HG02798 (cell line): ENCODE measurements around the gene RAB9A.
A peak's percentile ranks its signal among the peaks of the same experiment; 100 is the strongest.
"Not testable (repeated sequence)": the region's sequence is repeated elsewhere in the genome, so short reads cannot be mapped to it uniquely, and the experiment has no call there.

ENCODE experiments used
- ATAC-seq: cut with Tn5 transposase; IDR thresholded peaks from one replicate; pipeline ENCODE4 v1.9.1; 2021; ENCODE audit warnings: mild to moderate bottlenecking; ENCODE audit not compliant: unreplicated experiment, poor library complexity

Gene RAB9A, protein sequence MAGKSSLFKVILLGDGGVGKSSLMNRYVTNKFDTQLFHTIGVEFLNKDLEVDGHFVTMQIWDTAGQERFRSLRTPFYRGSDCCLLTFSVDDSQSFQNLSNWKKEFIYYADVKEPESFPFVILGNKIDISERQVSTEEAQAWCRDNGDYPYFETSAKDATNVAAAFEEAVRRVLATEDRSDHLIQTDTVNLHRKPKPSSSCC

DNA sequence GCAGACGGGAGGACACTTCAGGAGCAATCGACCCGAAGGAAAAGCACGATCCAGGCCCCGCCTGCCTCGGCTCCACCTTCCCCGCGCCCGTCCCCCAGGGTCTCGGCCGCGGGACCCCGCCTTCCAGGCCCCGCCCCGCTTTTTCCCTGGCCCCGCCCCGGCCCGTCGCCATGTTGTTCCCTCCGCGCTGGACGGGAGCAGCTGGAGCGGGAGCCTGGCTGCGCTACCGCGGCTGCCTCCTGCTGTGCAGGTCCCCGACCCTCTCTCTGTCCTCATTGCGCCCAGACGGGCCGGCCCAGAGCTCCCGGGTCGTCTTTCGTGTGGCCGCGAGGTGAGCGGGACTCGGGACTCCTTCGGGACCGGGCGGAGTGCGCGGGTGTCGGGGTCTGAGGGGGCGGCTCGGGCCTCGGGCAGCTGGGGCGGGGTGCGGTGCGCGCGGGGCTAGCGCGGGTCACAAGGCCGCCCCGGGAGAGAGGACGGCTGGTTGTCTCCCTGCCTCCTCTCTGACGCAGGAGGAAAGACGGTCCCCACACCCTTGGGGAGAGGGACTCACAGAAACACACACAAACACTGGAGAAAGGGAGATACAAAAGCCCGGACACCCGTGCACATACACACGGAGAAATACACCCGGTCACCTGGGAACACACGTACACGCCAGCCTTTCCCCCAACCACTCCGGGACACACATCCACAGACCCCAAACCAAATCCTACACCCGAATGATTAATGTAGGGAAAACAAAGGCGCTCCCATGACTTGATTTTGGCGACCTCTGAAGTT lies at the start of gene RAB9A:
TSS of gene RAB9A (plus strand) at position 171 of the 783 bp plus-strand sequence. CDS start 19,619 bp downstream, outside the sequence.
- peak; percentile 85 for ATAC-seq

DNA sequence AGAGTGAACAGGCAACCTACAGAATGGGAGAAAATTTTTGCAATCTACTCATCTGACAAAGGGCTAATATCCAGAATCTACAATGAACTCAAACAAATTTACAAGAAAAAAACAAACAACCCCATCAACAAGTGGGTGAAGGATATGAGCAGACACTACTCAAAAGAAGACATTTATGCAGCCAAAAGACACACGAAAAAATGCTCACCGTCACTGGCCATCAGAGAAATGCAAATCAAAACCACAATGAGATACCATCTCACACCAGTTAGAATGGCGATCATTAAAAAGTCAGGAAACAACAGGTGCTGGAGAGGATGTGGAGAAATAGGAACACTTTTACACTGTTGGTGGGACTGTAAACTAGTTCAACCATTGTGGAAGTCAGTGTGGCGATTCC lies 47.2 kb upstream of the RAB9A start:
- ATAC-seq: not testable (repeated sequence)

DNA sequence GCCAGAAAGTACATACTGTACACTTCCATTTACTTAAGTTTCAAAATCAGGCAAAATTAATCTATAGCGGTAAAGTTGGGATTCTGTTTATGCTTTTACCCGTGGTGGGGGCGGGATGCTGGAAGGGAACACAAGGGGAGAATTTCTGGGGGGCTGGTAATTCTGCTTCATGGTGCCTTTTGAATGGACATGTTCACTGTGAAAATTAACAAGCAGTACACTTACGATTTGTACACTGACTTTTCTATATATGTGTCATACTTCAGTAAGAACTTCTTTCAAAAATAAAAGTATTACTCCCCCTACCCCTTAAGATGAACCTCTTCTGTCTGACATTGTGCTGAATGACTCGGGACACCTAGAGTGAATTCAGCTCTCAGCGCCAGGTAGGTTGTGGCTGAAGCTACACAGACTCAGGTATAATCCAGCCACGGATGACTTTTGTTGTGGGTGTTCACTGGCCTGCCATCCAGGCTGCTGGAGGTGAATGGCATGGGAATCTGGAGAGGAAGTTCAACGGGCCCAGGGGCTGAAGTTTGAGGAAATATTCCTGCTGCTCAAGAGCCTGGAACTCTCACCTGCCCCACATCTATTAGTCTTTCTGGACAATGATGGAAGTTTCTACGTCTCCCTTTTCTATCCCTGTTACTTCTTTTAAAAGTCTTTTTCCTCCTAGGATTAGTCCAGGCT lies 43.3 kb upstream of the RAB9A start:
- ATAC-seq: no peak

DNA sequence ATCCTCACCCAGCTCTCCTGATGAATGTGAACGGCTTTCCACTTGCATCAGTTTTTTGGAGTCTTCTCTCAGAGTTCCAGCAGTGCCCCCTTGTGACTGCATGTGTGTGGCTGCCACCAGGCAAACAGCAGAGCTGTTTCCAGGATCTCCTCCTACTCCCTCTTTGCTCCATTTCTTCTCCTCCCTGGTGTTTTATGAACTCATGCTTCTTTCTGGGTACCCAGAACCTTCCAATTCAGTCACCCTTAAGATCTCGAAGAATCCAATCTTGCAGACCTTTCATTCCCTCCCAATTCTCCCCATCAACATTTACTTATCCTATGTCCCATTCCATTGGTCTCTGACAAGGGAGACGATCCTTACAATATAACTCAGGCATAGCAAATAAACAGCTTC lies 42.8 kb upstream of the RAB9A start:
- ATAC-seq: no peak

DNA sequence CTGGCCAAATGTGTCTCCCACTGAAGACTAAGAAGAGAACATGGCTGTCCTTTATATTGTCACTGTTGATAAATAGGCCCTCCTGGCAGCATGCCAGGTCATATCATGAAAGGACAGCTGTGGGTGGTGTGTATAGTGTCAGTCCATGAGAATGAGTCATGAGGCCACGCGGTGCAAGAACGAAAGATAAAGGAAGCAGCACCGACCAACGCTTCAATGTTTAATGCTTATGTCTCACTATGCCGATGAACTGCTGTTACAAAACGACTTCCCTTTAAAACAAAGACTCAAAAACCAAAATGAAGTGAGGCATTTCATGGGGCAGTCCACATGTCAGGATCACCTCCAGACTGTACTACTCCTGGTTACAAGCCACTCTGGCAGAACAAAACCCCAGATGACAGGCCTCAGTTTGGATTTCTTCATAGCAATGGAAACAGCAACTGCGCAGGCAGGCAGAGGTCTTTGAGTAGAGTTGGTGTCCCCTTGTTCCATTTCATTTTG lies 41.2 kb upstream of the RAB9A start:
- no peak for ATAC-seq

DNA sequence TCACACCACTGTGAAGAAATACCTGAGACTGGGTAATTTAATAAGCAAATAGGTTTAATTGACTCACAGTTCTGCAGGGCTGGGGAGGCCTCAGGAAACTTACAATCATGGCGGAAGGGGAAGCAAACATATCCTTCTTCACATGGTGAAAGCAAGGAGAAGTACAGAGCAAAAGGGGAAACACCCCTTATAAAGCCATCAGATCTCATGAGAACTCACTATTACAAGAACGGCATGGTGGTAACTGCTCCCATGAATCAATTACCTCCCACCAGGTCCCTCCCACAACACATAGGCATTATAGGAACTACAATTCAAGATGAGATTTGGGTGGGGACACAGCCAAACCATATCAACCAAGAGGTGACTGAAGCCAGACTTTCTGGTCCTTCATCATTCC lies 40.6 kb upstream of the RAB9A start:
- not testable (repeated sequence) for ATAC-seq

DNA sequence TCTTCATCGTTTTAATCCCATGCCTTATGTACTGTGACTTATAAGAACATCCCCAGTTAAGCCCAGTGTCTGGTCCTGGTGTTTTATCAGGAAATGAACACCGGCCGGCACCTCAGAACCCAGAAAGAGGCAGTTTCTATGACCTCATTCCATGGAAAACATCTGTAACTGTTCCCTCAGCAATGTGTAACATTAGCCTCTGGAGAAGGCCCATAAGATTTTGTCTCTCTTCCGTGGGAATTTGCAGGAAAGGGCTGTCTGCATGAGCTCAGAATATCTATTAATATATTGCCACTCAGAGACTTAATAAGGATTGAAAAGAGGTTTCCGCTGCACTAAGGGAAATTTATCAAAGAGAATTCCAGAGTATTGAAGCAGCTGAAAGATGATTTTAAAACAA lies 39.1 kb upstream of the RAB9A start:
- ATAC-seq: no peak

DNA sequence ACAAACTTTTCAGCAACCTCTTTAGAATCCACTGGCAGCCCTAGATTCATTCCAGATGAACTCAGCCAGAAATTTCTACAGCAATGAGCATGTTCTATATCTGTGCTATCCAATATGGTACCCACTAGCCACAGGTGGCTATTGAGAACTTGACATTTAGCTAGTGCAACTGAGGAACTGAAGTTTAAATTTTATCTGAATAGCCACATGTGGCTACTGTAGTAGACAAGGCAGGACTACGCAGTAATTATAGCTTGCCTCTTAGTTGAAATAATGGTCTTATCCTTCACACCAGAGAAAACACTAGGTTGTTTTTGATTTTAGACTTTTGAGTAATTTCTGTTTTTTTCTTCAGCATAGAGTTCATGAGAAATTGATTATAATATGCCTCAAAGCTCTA lies 38.6 kb upstream of the RAB9A start:
- no peak for ATAC-seq

DNA sequence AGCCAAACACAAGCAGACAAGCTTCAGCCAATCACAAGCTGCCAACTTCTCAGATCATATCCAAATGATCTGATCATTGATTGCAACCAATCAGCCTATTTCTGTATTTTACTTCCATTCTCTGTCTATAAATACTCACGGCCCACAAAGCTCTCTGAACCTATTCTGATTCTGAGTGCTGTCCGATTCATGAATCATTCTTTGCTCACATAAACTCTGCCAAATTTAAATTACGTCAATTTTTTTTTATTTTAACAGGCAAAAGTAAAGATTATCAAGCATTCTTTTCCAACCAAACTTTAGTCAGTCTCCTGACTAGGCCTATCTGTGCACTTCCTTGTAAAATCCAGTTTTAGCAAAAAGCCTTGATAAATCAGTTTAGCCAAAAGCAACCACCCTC lies 37.8 kb upstream of the RAB9A start:
- ATAC-seq: no peak

DNA sequence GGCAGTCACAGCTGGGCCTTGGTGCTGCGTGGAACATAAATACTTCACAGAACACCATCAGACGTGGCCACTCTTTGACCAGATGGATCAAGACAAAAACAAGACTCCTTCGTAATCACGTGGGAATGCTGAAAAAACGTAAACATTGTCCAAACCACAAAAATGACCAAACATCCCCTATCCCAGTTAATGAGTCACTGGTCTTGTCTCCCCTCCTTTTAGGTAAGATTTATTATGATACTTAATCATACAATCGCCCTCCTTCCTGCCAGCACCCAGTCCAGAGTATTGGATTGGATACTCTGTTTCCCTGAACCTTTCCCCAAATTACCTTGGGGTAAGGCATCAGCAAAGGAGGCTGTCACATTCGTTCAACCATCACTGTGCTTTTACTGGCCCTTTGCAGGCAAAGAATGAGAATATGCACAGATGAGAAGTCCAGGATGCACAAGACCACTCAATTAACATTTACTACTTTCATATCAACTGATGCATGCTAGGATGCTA lies 36.6 kb upstream of the RAB9A start:
- ATAC-seq: no peak

DNA sequence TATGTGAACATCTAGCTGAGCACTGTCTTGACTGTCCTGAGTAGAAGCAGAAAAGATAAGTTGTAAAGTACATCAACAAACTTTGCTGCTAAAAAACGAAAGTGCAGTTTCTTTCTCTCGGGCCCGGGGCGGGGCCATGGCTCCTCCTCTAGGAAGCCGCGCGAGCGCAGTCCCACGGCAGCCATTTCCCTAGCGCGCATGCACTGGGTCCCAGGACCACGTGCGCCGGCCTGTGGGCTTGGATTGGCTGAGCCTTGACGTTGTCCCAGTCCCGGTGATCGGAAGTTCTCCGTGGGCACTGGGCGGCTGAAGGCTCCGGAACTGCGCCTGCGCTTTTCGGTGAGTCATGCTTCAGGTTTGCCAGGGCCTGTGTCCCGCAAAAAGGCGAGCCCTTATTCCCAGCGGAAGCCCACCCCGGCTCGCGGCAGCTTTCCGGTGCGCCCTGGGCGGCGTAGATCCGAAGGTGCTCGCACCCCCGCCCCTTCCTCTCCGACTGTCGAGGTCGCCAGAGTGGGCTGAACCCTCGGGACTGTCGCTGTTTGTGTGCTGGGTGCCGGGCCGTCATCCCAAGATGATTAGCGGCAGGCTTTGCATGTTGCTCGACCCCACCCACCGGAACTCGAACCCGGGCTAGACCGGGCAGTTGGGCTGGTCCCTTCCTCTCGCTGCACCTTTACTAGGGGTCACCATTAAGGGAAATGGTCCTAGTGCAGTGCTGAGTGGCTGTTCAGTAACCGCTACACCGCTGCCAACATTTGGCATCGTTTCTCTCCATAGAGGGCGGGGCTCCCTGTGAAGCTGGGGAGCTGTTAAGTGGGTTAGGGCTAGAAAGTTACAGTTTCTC lies 35.9 kb upstream of the RAB9A start, which contains the start of gene TCEANC:
TSS of gene TCEANC (plus strand) at position 292 of the 844 bp plus-strand sequence. CDS start 9,368 bp downstream, outside the sequence.
- peak; percentile 96 for ATAC-seq

DNA sequence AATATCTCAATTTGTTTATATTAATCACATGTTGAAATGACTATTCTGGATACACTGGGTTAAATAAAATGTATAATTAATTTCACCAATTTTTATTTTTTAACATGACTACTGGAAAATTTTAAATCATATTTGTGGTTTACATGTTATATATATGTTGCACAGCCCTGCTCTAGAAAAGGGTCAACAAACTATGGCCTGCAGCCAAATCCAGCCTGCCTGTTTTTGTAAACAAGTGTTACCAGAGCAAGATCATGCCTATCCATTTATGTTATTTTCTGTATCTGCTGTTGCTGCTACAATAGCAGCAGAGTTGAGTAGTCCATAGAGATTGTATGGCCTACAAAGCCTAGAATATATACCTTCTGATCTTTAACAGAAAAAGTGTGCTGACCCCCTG lies 34.8 kb upstream of the RAB9A start:
- no peak for ATAC-seq

DNA sequence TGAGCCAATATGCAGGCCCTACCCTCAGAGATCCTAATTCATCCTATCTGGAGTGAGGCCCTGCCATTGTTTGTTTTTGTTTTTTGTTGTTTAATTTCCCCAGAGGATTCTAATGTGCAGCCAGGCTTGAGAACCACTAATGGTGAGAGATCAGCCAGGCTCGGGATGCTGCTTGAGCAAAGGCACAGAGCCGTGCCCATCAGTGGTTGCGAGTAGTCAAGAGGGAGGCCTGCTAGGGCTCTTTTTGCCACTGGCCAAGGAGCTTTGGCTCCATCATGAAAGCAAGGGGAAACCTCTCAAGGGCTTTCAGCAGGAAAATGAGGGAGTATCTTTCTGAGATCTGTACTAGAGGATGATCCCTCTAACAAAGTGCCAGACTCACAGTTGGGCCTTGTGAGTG lies 33.3 kb upstream of the RAB9A start:
- ATAC-seq: no peak

DNA sequence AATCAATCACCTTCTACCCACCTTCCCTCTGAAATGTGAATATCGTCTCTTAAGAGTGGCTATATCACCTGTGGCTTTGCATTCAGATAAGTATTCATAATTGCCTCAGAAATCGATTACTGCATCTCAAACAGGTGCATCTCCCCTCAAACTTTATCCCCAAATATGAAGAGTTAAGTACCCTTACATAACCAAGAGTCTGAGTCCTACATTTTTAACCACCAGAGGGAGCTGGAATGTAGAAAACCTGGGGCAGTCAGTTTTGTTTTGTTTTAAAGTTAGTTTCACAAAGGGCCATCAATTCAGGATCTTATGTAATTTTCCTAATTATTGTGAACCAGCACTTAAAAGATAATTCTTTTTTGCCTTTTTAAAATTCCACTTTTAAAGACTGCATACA lies 30.3 kb upstream of the RAB9A start:
- no peak for ATAC-seq

DNA sequence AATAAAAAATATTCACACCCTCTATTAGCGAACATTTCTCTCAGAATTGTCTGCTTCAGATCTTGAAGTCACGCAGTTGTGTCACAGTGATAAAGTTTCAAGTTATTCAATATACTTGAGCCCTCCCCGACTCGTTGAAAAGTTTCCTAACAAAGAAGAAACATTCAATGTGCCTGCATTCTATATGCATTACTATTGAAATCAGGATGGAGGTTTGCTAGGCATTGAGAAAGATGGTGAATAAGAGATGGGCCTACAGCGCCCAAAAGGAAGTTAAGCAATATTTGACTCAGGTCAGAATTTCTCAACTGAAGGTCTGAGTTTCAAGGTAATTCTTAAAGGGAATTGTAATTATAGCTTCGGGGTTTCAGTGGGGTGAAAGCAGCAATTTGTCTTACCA lies 29.9 kb upstream of the RAB9A start:
- no peak for ATAC-seq

DNA sequence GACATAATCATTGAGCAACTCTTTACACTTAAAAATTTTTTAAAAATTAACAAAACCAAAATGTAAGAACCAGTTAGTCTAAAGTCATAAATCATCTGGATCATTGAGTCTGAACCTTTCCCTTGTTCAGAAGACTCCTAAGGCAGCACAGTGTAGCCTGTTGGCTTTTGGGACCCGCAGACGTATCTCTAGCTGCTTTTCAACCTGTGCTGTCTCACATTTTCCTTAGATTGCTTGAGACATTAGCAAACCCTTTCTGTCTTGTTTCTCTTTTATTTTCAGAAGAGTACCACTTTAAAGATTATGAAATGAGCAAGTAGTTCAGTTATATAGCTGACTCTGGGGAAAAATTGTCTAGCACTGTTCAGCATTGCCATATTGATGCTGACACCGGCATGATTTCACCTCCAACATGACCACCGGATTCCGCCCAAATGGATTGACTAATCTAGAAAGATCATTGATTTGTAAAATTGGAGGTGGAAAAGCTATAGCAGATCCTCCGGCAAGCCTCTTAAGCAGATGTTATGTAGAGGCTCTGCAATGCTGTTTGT lies 27.1 kb upstream of the RAB9A start:
- ATAC-seq: peak; percentile 20

DNA sequence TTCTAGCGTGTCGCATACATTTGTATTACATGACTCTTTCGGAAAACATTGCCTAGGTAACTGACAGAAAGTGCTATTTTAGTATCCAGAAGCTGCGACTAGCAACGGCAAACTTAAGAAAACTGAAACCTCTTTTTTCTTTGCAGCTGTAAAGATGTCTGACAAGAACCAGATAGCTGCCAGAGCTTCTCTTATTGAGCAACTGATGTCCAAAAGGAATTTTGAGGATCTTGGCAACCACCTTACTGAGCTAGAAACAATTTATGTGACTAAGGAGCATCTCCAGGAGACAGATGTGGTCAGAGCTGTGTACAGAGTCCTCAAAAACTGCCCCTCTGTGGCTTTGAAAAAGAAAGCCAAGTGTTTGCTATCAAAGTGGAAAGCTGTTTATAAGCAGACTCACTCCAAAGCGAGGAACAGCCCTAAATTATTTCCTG lies 26.6 kb upstream of the RAB9A start:
- peak; percentile 76 for ATAC-seq

DNA sequence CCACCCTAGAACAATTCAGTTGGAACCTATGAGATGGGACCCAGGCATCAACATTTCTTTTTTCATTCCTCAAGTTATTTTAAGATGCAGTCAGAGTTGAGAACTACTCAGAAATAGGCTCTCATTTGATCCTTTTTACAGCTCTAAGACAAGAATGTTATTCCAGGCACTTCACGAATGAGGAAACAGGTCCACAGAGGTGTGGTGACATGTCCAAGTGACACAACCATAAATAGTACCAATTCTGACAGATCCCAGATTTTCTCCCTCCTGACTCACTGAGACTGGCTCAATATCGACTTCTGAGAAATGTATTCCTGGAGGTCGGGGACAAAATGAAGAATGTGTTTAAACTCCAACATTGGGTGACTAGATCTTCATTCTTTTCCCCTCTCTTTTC lies 24.9 kb upstream of the RAB9A start:
- ATAC-seq: no peak

DNA sequence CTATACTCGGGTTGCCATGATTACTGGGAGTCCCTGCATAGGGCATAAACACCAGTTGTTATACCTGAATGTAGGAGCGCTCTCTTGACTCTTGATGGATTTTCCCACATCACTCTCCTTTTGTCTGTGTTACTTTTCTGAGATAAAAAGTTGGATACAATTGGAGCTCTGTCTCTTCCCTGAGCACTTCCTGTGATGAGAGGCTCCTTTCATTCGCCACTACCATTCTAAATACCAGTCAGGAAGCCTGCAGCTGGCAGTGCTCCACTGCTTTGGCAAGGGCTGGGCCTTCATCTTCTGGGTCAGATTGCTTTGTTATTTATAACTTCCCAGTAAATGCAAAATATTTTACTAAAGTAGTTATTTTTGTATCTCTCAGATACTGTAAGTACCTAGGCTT lies 22.1 kb upstream of the RAB9A start:
- ATAC-seq: no peak

DNA sequence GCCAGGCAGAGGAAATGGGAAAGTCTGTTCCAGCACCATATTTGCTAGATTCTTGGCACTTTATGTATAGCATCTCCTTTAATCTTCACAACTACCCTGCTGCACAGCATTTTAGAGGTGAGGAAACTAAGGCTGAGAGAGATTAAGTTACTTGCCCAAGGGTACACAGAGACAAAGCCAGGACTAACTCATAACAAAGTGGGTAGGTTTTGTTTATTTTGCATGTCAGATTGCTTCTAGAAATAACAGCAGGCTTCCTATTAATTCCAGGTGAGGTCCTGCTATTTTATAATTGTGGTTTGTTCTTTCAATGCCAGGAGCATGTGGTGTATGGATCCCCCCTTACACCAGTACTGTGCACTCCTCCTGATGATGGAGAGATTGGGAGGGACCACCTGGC lies 21.0 kb upstream of the RAB9A start:
- no peak for ATAC-seq
